H9 (cell line): ENCODE data around the gene HOATZ. TPM values are rescaled to one million over a fixed set of nuclear protein-coding genes. Genes with fewer than 3 reads are reported as not detected.

Experiments used
- DNase-seq: peaks from one replicate; pipeline ENCODE4 v3.0.0-alpha.2; 2017
- H2AFZ ChIP-seq: one replicate; pipeline ENCODE4 v1.6.1; 2013; ENCODE audit warnings: mild to moderate bottlenecking, low read length, control low read depth, moderate library complexity
- H2AK5ac ChIP-seq: 2 replicates; pipeline ENCODE4 v1.6.1; 2013; ENCODE audit warnings: low read length, control low read depth, mixed read lengths; ENCODE audit not compliant: insufficient read length
- H2BK120ac ChIP-seq: one replicate; pipeline ENCODE4 v1.6.1; 2013; ENCODE audit warnings: low read depth, mild to moderate bottlenecking, low read length, control low read depth, inconsistent platforms; ENCODE audit not compliant: poor library complexity, severe bottlenecking
- H2BK12ac ChIP-seq: 2 replicates; pipeline ENCODE4 v1.6.1; 2013; ENCODE audit warnings: low read length, control low read depth, mixed read lengths, low read depth; ENCODE audit not compliant: insufficient read length
- H2BK15ac ChIP-seq: 2 replicates; pipeline ENCODE4 v1.6.1; 2013; ENCODE audit warnings: low read depth, low read length, control low read depth
- H2BK20ac ChIP-seq: one replicate; pipeline ENCODE4 v1.6.1; 2013; ENCODE audit warnings: low read depth, mild to moderate bottlenecking, low read length, control low read depth, inconsistent platforms; ENCODE audit not compliant: poor library complexity, severe bottlenecking
- H2BK5ac ChIP-seq: 2 replicates; pipeline ENCODE4 v1.6.1; 2013; ENCODE audit warnings: low read length, control low read depth, mixed read lengths; ENCODE audit not compliant: insufficient read length
- H3K14ac ChIP-seq: 2 replicates; pipeline ENCODE4 v1.6.1; 2013; ENCODE audit warnings: low read length, control low read depth; ENCODE audit not compliant: insufficient read depth
- H3K18ac ChIP-seq: 2 replicates; pipeline ENCODE4 v1.6.1; 2013; ENCODE audit warnings: low read depth, mild to moderate bottlenecking, mixed read lengths, low read length, control low read depth; ENCODE audit not compliant: insufficient read length
- H3K23ac ChIP-seq: 2 replicates; pipeline ENCODE4 v1.6.1; 2013; ENCODE audit warnings: low read length, control low read depth, mixed read lengths, low read depth; ENCODE audit not compliant: insufficient read length
- H3K23me2 ChIP-seq: 2 replicates; pipeline ENCODE4 v1.6.1; 2013; ENCODE audit warnings: low read depth, mild to moderate bottlenecking, mixed read lengths, low read length, control low read depth; ENCODE audit not compliant: insufficient read length, poor library complexity, severe bottlenecking
- H3K27ac ChIP-seq: 2 replicates; pipeline ENCODE4 v1.5.1; 2013; ENCODE audit warnings: low read length, control low read depth, mixed read lengths, low read depth; ENCODE audit not compliant: insufficient read length
- H3K27me3 ChIP-seq: 2 replicates; pipeline ENCODE4 v1.6.1; 2013; ENCODE audit warnings: low read length, control low read depth, inconsistent platforms; ENCODE audit not compliant: insufficient read depth
- H3K4ac ChIP-seq: 2 replicates; pipeline ENCODE4 v1.6.1; 2013; ENCODE audit warnings: low read depth, mild to moderate bottlenecking, control low read depth, inconsistent platforms, low read length, moderate library complexity
- H3K4me1 ChIP-seq: 2 replicates; pipeline ENCODE4 v1.6.1; 2013; ENCODE audit warnings: low read length, control low read depth, inconsistent platforms; ENCODE audit not compliant: insufficient read depth
- H3K4me2 ChIP-seq: 2 replicates; pipeline ENCODE4 v1.6.1; 2013; ENCODE audit warnings: low read length, control low read depth, mixed read lengths; ENCODE audit not compliant: insufficient read length, insufficient read depth
- H3K56ac ChIP-seq: 2 replicates; pipeline ENCODE4 v1.6.1; 2013; ENCODE audit warnings: low read depth, mild to moderate bottlenecking, mixed read lengths, low read length, control low read depth; ENCODE audit not compliant: insufficient read length
- H3K79me1 ChIP-seq: 2 replicates; pipeline ENCODE4 v1.6.1; 2013; ENCODE audit warnings: low read depth, mild to moderate bottlenecking, moderate library complexity, low read length, control low read depth, inconsistent platforms; ENCODE audit not compliant: insufficient read depth, poor library complexity, severe bottlenecking
- H3K79me2 ChIP-seq: 2 replicates; pipeline ENCODE4 v1.6.1; 2013; ENCODE audit warnings: low read length, control low read depth, inconsistent platforms; ENCODE audit not compliant: insufficient read depth
- H3K9ac ChIP-seq: 2 replicates; pipeline ENCODE4 v1.6.1; 2013; ENCODE audit warnings: low read length, control low read depth, mixed read lengths; ENCODE audit not compliant: insufficient read length; ENCODE audit errors: extremely low read depth
- H3K9me3 ChIP-seq: one replicate; pipeline ENCODE4 v1.6.1; 2013; ENCODE audit warnings: low read depth, low read length, inconsistent platforms; ENCODE audit not compliant: control insufficient read depth
- H3T11ph ChIP-seq: one replicate; pipeline ENCODE4 v1.6.1; 2013; ENCODE audit warnings: mild to moderate bottlenecking, low read length, control low read depth, inconsistent platforms
- H4K20me1 ChIP-seq: one replicate; pipeline ENCODE4 v1.6.1; 2013; ENCODE audit not compliant: control insufficient read depth, insufficient read length, insufficient read depth
- H4K5ac ChIP-seq: 2 replicates; pipeline ENCODE4 v1.6.1; 2013; ENCODE audit warnings: low read depth, mild to moderate bottlenecking, mixed read lengths, low read length, control low read depth; ENCODE audit not compliant: insufficient read length
- H4K8ac ChIP-seq: replicated peaks from 2 replicates; pipeline ENCODE4 v1.6.1; 2013; ENCODE audit warnings: low read length, control low read depth, mixed read lengths, low read depth; ENCODE audit not compliant: insufficient read length
- H4K91ac ChIP-seq: 2 replicates; pipeline ENCODE4 v1.6.1; 2013; ENCODE audit warnings: low read depth, mild to moderate bottlenecking, moderate library complexity, mixed read lengths, low read length, control low read depth; ENCODE audit not compliant: insufficient read length
- H3K27ac Mint-ChIP-seq, 3 experiments: 2 replicates in 2 of 3; 3 replicates in 1 of 3; pipeline ENCODE4 v1.8.0; 2020 to 2021; ENCODE audit warnings: mixed read lengths in 3 of 3, mild to moderate bottlenecking in 1 of 3, moderate library complexity in 1 of 3
- H3K27me3 Mint-ChIP-seq: 2 replicates; pipeline ENCODE4 v1.8.0; 2021; ENCODE audit warnings: low read depth, mild to moderate bottlenecking, moderate library complexity, mixed read lengths
- H3K36me3 Mint-ChIP-seq, 3 experiments: 2 replicates in 2 of 3; 3 replicates in 1 of 3; pipeline ENCODE4 v1.8.0; 2020 to 2021; ENCODE audit warnings: low read depth in 3 of 3, mixed read lengths in 3 of 3; ENCODE audit not compliant: insufficient read depth in 1 of 3
- H3K4me1 Mint-ChIP-seq, 2 experiments: 2 replicates each; pipeline ENCODE4 v1.8.0; 2020; ENCODE audit warnings: mixed read lengths in 2 of 2
- H3K4me3 Mint-ChIP-seq, 2 experiments: 2 replicates in 1 of 2; 3 replicates in 1 of 2; pipeline ENCODE4 v1.8.0; 2020 to 2021; ENCODE audit warnings: mild to moderate bottlenecking in 2 of 2, mixed read lengths in 2 of 2, moderate library complexity in 1 of 2
- H3K9me3 Mint-ChIP-seq, 2 experiments: 2 replicates in 1 of 2; 3 replicates in 1 of 2; pipeline ENCODE4 v1.8.0; 2020; ENCODE audit warnings: mild to moderate bottlenecking in 2 of 2, mixed read lengths in 2 of 2, moderate library complexity in 1 of 2
- CTCF ChIP-seq: fragments of 200-600 bp; sonication (generic); conservative IDR thresholded peaks from 3 replicates; pipeline ENCODE4 v1.8.0; 2021; ENCODE audit warnings: antibody characterized with exemption, mild to moderate bottlenecking
- total RNA-seq: library from RNA; stranded (reverse); gene quantifications from 2 replicates; pipeline ENCODE4 v1.2.1, GENCODE V29; 2021

HOATZ gene
- total RNA-seq, 1 experiment from 2014 or later = not detected

GRCh38 chr11:111555255-111555654 lies 40.7 kb downstream of the HOATZ start:
- no peaks in the 10 kb centered on the region for H3K79me1 ChIP-seq
- no peak overlapping the region for H3K27ac ChIP-seq
- H3K9ac ChIP-seq = no peak overlapping the region
- no peak overlapping the region for H4K8ac ChIP-seq
- peaks cover 6 to 8% of the 10 kb centered on the region in 2 experiments for H3K4me1 Mint-ChIP-seq
- no peak overlapping the region for H3K23ac ChIP-seq
- no peak overlapping the region for H2BK20ac ChIP-seq
- no peak overlapping the region for H3K4me2 ChIP-seq
- H3K9me3 ChIP-seq = peaks cover 7% of the 10 kb centered on the region
- H3K79me2 ChIP-seq = no peaks in the 10 kb centered on the region
- no peak overlapping the region for H2AFZ ChIP-seq
- no peak for TF ChIP-seq CTCF
- no peak overlapping the region for H2AK5ac ChIP-seq
- no peak overlapping the region for H2BK12ac ChIP-seq
- no peak overlapping the region for H4K5ac ChIP-seq
- peaks cover 10 to 29% (median 16%) of the 10 kb centered on the region in 3 experiments for H3K36me3 Mint-ChIP-seq
- H3K4me1 ChIP-seq = no peaks in the 10 kb centered on the region
- H4K20me1 ChIP-seq = no peaks in the 10 kb centered on the region
- peaks cover 13 to 17% of the 10 kb centered on the region in 2 experiments for H3K9me3 Mint-ChIP-seq
- peak overlapping the region in 1 of 3 experiments; percentile 6; a peak in 1 of 7 replicates for H3K27ac Mint-ChIP-seq
- H3K27me3 ChIP-seq = no peaks in the 10 kb centered on the region
- no peak overlapping the region for H3K4ac ChIP-seq
- no peak overlapping the region for H3T11ph ChIP-seq
- H2BK120ac ChIP-seq = no peak overlapping the region
- no peak overlapping the region for H3K4me3 Mint-ChIP-seq
- no peak overlapping the region for H4K91ac ChIP-seq
- no peak overlapping the region for H3K56ac ChIP-seq
- H3K23me2 ChIP-seq = no peaks in the 10 kb centered on the region
- DNase-seq = no peak
- no peak overlapping the region for H2BK15ac ChIP-seq
- no peak overlapping the region for H2BK5ac ChIP-seq
- no peak overlapping the region for H3K14ac ChIP-seq
- H3K27me3 Mint-ChIP-seq = no peaks in the 10 kb centered on the region
- H3K18ac ChIP-seq = no peak overlapping the region
